ENCODE data around the gene EBF3. TPM values are rescaled to one million over a fixed set of nuclear protein-coding genes. Genes with fewer than 3 reads are reported as not detected.

The EBF3 gene
- total RNA-seq, 1 experiment from 2014 or later, result not detected

DNA sequence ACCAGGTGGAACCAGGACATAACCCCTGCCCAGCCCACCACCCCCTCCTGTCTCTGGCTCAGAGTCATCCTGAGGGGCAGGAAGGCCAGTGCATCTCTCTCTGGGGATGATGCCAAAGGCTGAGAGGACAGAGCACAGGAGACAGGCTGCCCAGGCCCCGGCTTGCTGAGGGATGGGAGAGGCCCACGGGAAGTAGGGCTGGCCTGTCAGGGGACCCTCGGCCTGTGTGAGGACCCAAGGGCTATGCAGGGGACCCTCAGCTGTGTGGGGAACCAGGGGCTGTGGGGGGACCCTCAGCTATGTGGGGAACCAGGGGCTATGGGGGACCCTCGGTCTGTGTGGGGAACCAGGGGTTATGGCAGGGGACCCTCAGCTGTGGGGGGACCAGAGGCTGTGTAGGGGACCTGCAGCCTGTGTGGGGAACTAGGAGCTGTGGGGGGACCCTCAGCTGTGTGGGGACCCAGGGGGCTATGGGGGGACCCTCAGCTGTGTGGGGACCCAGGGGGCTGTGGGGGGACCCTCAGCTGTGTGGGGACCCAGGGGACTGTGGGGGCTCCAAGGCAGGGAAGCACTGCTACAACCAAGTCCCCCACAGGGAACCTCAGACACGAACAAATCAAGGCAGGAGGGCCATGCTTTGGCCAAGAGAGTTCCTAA, 27.7 kb downstream of the EBF3 start:
- Histone ChIP-seq H3K4me3 (no peak overlapping the region), H3K9me3 (ENCODE audit: insufficient read depth, low read depth) (no peaks in the 10 kb centered on the region), H3K27ac (no peak overlapping the region), H3K27me3 (ENCODE audit: insufficient read depth, low read depth) (peaks cover 70% of the 10 kb centered on the region), H2AFZ (no peak overlapping the region), H3F3A (ENCODE audit: insufficient read depth, low read depth) (no peaks in the 10 kb centered on the region), H3K9me2 (ENCODE audit: insufficient read depth) (no peaks in the 10 kb centered on the region), H3K4me2 (no peak overlapping the region), H4K20me1 (ENCODE audit: insufficient read depth) (no peaks in the 10 kb centered on the region), H3K4me1 (replicated peaks; ENCODE audit: insufficient read depth) (no peaks in the 10 kb centered on the region), H3K36me3 (ENCODE audit: low read depth) (no peaks in the 10 kb centered on the region), H3K79me2 (ENCODE audit: low read depth) (no peaks in the 10 kb centered on the region)
- no peak for DNase-seq
- ChIA-PET POLR2A (ENCODE audit: unreplicated experiment) (no interaction called here), CTCF (no interaction called here)
- TF ChIP-seq EZH2 (IDR thresholded peaks at IDR 0.05; ENCODE audit: low read depth), result no peak
- TF ChIP-seq, protein P1, sequence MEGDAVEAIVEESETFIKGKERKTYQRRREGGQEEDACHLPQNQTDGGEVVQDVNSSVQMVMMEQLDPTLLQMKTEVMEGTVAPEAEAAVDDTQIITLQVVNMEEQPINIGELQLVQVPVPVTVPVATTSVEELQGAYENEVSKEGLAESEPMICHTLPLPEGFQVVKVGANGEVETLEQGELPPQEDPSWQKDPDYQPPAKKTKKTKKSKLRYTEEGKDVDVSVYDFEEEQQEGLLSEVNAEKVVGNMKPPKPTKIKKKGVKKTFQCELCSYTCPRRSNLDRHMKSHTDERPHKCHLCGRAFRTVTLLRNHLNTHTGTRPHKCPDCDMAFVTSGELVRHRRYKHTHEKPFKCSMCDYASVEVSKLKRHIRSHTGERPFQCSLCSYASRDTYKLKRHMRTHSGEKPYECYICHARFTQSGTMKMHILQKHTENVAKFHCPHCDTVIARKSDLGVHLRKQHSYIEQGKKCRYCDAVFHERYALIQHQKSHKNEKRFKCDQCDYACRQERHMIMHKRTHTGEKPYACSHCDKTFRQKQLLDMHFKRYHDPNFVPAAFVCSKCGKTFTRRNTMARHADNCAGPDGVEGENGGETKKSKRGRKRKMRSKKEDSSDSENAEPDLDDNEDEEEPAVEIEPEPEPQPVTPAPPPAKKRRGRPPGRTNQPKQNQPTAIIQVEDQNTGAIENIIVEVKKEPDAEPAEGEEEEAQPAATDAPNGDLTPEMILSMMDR (conservative IDR thresholded peaks at IDR 0.05), result no peak
- no TSS peak for BruUV-seq (replicated peaks)
- intact Hi-C loops (cut with micrococcal nuclease; ENCODE audit: unreplicated experiment), result no loop called here

DNA sequence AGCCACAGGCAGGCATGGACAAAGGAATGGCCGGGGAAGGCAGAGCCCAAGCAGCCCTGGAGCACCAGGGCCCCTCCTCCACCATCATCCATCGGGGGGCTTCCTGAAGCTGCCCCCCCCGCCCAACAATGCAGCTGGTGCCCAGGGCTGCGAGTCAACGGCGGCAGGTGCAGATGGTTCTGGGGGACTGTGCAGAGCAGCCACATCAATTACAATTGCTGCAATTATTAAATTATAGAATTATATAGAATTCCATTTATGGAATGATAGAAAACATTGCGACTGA, 28.3 kb downstream of the EBF3 start:
- no peak overlapping the region for H3K4me2 ChIP-seq
- no peak for TF ChIP-seq EZH2 (IDR thresholded peaks at IDR 0.05; ENCODE audit: low read depth)
- TF ChIP-seq, protein P1 (conservative IDR thresholded peaks at IDR 0.05), result no peak
- peaks cover 67% of the 10 kb centered on the region for H3K27me3 ChIP-seq (ENCODE audit: insufficient read depth, low read depth)
- H2AFZ ChIP-seq, result no peak overlapping the region
- H3K4me3 ChIP-seq, result no peak overlapping the region
- H3K36me3 ChIP-seq (ENCODE audit: low read depth), result no peaks in the 10 kb centered on the region
- no peaks in the 10 kb centered on the region for H3K9me2 ChIP-seq (ENCODE audit: insufficient read depth)
- no peaks in the 10 kb centered on the region for H4K20me1 ChIP-seq (ENCODE audit: insufficient read depth)
- no TSS peak for BruUV-seq (replicated peaks)
- H3K79me2 ChIP-seq (ENCODE audit: low read depth), result no peaks in the 10 kb centered on the region
- POLR2A ChIA-PET (ENCODE audit: unreplicated experiment), result no interaction called here
- H3K4me1 ChIP-seq (replicated peaks; ENCODE audit: insufficient read depth), result no peaks in the 10 kb centered on the region
- CTCF ChIA-PET, result no interaction called here
- no peak for DNase-seq
- H3K27ac ChIP-seq, result no peak overlapping the region
- intact Hi-C loops (cut with micrococcal nuclease; ENCODE audit: unreplicated experiment), result no loop called here
- no peaks in the 10 kb centered on the region for H3K9me3 ChIP-seq (ENCODE audit: insufficient read depth, low read depth)
- no peaks in the 10 kb centered on the region for H3F3A ChIP-seq (ENCODE audit: insufficient read depth, low read depth)

DNA sequence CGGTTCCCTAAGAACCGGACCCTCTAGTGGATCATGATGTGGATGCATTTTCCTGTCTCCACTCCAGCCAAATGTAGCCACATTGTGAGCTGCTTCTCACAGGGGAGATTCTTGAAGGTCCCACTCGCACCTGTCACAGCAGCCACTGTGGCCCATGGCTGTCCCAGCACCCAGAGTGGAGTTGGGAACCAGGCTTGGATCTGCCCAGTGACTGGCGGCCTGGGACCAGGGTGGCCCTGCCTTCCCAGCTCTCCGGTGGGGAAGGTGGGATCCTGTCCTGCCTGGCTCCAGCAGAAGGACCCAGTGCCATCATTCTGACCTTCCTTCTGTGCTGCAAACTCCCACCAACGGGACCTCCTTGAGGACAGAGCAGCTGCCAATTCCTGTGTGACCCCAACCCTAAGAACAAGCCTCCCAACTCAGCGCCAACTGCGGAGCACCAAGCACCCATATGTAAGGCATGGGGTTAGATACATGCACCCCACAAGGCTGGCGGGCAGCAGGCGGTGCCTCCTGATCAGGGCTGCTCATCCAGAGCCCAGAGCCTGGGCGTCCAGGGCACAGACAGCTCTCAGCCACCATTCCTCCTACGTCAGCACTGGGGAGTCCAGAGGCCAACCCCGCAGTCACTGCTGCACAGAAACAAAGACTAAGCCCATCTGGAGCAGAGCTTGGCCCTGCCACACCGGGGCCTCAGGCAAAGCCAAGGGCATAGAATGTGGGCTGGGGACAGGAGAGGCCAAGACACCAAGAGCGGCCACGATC, 28.8 kb downstream of the EBF3 start:
- intact Hi-C loops (cut with micrococcal nuclease; ENCODE audit: unreplicated experiment), result no loop called here
- no peak for DNase-seq
- no peaks in the 10 kb centered on the region for H3K36me3 ChIP-seq (ENCODE audit: low read depth)
- no peaks in the 10 kb centered on the region for H3K79me2 ChIP-seq (ENCODE audit: low read depth)
- peaks cover 63% of the 10 kb centered on the region for H3K27me3 ChIP-seq (ENCODE audit: insufficient read depth, low read depth)
- no peaks in the 10 kb centered on the region for H3K9me3 ChIP-seq (ENCODE audit: insufficient read depth, low read depth)
- TF ChIP-seq, protein P1 (conservative IDR thresholded peaks at IDR 0.05), result no peak
- TF ChIP-seq EZH2 (IDR thresholded peaks at IDR 0.05; ENCODE audit: low read depth), result no peak
- no peaks in the 10 kb centered on the region for H3K4me1 ChIP-seq (replicated peaks; ENCODE audit: insufficient read depth)
- H3K4me3 ChIP-seq, result no peak overlapping the region
- H4K20me1 ChIP-seq (ENCODE audit: insufficient read depth), result no peaks in the 10 kb centered on the region
- no peaks in the 10 kb centered on the region for H3F3A ChIP-seq (ENCODE audit: insufficient read depth, low read depth)
- no peak overlapping the region for H3K27ac ChIP-seq
- no peaks in the 10 kb centered on the region for H3K9me2 ChIP-seq (ENCODE audit: insufficient read depth)
- no peak overlapping the region for H2AFZ ChIP-seq
- BruUV-seq (replicated peaks), result no TSS peak
- ChIA-PET POLR2A (ENCODE audit: unreplicated experiment) (no interaction called here), CTCF (no interaction called here)
- no peak overlapping the region for H3K4me2 ChIP-seq

Data from PC-9 (cell line).